NB4 (cell line): Measurements from ENCODE around the gene CRAMP1.

Experiments
- POLR2A ChIP-seq: IDR thresholded peaks from 2 replicates; pipeline ENCODE4 v1.6.1; 2011; ENCODE audit warnings: mild to moderate bottlenecking; ENCODE audit not compliant: insufficient read length; ENCODE audit errors: extremely low read depth
- TF ChIP-seq, protein P1 (sequence below): IDR thresholded peaks from one replicate; pipeline ENCODE4 v1.5.1; 2012; ENCODE audit warnings: low read depth, low read length

DNA sequence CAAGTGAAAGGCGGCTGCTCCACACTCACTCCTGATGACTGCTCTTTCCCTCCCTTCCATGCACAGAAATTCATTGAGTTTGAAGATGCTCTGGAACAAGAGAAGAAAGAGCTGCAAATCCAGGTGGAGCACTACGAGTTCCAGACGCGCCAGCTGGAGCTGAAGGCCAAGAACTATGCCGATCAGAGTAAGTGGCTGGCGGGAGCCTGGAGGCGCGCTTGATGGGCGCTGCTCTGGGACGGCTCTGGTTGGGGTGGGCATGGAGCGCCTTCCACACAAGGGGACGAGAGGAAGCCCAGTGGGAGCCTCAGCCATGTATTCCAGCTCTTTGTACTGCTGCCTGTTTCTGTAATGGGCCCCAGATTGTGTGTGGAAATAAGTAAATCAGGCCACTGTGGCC is 112.3 kb downstream of the CRAMP1 start:
- TF ChIP-seq, protein P1, sequence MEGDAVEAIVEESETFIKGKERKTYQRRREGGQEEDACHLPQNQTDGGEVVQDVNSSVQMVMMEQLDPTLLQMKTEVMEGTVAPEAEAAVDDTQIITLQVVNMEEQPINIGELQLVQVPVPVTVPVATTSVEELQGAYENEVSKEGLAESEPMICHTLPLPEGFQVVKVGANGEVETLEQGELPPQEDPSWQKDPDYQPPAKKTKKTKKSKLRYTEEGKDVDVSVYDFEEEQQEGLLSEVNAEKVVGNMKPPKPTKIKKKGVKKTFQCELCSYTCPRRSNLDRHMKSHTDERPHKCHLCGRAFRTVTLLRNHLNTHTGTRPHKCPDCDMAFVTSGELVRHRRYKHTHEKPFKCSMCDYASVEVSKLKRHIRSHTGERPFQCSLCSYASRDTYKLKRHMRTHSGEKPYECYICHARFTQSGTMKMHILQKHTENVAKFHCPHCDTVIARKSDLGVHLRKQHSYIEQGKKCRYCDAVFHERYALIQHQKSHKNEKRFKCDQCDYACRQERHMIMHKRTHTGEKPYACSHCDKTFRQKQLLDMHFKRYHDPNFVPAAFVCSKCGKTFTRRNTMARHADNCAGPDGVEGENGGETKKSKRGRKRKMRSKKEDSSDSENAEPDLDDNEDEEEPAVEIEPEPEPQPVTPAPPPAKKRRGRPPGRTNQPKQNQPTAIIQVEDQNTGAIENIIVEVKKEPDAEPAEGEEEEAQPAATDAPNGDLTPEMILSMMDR = no peak
- no peak for TF ChIP-seq POLR2A
